Lung microvascular endothelial cell (primary cell): ENCODE results near the gene POGK. TPM values are rescaled to one million over a fixed set of nuclear protein-coding genes. Genes with fewer than 3 reads are reported as not detected.
"Not testable (repeated sequence)": the region's sequence is repeated elsewhere in the genome, so short reads cannot be mapped to it uniquely, and the experiment has no call there.

Experiments used
- DNase-seq, 2 donors: peaks; one replicate each; pipeline versions ENCODE4 v3.0.0 to v3.0.0-alpha.2; 2010; ENCODE audit warnings: low read depth in 2 of 2
- total RNA-seq: library from RNA; depleted of rRNA; stranded (reverse); fragments of >200 nt; gene quantifications from 2 replicates; pipeline ENCODE4 v1.2.1, GENCODE V29; 2014

POGK gene, protein sequence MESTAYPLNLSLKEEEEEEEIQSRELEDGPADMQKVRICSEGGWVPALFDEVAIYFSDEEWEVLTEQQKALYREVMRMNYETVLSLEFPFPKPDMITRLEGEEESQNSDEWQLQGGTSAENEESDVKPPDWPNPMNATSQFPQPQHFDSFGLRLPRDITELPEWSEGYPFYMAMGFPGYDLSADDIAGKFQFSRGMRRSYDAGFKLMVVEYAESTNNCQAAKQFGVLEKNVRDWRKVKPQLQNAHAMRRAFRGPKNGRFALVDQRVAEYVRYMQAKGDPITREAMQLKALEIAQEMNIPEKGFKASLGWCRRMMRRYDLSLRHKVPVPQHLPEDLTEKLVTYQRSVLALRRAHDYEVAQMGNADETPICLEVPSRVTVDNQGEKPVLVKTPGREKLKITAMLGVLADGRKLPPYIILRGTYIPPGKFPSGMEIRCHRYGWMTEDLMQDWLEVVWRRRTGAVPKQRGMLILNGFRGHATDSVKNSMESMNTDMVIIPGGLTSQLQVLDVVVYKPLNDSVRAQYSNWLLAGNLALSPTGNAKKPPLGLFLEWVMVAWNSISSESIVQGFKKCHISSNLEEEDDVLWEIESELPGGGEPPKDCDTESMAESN
- 11.6 and 18.5 TPM in 2 replicates for total RNA-seq

DNA sequence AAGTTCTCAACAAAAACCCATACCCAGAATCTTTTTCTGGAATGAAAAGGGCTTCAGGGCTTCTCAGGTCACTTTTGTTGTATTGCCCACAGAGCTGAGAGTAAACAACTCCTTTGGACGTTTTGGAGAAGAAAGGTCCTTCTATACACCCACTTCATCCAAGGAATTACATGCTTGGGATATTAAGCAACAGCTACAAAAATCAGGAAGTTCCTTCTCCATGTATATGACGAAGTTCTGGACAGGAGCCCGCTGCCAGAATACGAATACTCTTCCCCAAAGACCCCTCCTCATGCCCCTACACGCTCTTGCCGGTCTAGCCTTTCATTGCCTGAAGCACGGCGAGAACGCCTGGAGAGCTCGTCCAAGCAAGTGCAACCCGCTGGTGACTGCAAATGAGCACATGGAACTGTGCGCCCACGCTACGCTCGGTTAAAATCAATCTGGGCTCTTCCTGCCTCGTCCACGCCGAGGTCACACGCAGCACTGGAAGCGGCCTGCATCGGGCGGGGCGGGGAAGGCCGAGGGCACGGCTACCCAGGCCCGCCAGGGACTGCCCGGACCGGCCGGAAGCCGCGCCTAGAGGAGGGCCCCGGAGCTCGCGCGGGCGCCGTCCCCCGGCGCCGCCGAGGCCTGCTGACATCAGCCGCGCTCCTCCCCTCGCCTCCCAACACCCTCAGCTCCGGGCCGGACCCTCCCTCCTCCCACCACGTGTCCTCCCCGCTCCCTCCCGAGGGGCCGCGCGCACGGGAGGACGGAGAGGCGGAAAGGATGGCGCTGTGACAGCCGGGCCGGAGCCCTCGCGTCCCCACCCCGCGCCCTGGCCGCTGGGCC, at the start of gene POGK:
POGK (plus strand) TSS at position 710 of the 834 bp plus-strand sequence. CDS start 1,482 bp downstream, outside the sequence.
- DNase-seq, result peak; percentile 91 to 92

DNA sequence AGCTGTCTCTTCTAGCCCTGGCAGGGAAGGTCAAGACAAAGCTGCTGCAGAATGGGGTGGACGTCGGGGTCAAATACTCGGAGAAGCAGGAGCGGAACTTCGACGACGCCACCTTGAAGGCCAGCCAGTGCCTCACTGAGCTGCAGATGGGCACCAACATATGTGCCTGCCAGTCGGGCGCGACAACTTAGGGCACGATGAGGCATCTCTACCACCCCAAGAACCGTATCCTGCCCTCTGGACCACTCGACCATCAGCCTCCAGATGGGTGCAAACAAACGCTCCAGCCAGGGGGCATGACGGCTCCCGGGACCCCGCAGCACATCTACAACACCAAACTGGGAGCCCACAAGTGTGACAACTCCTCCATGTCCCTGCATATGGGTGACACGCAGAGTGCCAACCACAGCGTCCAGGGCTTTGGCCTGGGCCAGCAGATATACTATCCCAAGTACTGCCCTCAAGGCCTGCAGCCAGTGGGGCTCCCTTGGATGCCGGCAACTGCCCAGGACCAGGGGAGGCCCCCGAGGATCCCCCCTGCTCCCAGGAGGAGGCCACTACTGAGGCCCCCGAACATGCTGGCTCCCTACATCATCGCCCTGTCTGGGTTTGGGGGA, 42.5 kb upstream of the POGK start:
- no peak for DNase-seq

DNA sequence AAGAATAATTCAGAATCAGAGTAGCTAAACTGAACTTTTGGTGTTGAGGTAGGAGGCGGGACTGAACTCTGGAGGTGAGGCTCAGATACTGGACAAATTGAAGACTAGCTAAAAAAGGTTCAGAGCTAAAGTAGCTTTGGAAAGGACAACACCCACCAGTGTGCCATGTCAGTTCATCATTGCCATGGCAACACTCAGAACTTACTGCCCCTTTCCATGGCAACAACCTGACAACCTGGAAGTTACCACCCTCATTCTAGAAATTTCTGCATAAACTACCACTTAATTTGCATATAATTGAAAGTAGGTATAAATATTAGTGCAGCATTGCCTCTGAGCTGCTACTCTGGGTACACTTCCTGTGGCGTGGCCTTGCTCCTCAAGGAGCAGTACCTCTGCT, 30.3 kb upstream of the POGK start:
- no peak for DNase-seq

DNA sequence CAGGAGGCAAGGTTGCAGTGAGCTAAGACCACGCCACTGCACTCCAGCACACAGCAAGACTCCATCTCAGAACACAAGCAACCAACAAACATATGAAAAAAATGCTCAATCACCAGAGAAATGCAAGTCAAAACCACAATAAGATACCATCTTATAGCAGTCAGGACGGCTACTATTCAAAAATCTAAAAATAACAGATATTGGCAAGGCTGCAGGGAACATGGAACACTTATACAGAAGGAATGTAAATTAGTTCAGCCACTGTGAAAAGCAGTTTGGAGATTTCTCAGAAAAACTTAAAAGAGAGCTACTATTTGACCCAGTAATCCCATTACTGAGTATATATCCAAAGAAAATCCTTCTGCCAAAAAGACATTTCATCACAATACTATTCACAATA, 27.6 kb upstream of the POGK start:
- no peak for DNase-seq

DNA sequence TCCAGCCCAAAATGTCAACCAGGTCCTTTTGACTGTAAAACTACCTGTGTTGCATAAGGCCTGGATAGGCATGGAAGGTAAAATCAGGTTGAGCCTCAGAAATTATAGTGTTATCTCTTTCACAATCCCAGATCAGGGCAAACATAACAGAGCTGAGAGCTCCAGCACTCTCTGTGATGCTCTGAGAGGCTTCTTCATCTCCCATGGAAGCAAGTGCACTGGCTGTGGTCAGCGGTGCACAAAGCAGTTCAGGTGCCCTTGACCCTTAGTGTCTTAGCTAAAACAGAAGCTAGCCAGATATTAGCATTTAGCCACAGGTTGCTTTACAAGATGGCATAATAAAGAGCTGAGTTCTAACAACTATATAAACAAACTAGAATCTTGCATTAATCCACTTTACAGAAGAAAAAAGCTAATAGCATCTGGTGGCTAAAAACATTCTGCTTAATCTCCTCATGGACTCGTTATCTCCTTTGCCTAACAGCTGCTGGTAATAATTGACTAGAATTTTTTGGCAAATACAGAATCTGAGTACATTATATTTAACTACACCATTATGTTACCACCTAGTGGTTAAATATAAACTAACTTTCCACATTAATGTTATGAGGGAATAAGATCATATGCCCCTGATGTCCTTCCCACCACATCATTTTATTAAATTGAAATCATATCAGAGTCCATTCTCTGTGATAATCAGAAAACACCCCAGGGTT, 25.6 kb upstream of the POGK start:
- DNase-seq, result no peak

DNA sequence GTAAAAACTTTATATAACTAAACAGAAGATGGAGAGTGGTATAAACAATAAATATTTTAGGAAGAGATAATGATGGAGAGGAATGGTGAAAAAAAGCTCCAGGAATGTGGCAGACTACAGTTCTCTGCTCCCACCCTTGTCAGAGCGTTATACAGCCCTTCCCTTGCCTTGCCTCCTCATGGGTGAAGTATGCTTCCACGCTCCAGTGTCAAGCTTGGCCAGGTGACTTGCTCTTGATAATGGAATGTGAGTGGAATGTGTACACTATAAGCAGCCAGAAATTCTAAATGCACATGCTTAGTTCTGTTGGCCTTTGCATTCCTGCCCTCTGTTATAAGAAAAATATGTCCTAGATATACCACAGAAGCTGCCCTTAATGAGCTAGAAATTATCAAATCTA, 24.7 kb upstream of the POGK start:
- no peak for DNase-seq

DNA sequence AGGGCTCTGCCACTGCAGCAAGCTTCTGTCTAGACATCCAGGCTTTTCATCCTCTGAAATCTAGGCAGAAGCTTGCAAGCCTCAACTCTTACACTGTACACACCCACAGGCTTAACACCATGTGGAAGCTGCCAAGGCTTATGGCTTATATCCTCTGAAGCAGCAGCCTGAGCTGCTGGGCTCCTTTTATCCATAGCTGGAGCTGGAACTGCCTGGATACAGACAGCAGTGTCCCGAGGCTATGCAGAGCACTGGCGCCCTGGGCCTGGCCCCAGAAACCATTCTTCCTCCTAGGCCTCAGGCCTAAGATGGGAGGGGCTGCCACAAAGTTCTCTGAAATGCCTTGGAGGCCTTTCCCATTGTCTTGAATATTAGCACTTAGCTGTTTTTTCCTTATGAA, 19.3 kb upstream of the POGK start:
- DNase-seq, result no peak

DNA sequence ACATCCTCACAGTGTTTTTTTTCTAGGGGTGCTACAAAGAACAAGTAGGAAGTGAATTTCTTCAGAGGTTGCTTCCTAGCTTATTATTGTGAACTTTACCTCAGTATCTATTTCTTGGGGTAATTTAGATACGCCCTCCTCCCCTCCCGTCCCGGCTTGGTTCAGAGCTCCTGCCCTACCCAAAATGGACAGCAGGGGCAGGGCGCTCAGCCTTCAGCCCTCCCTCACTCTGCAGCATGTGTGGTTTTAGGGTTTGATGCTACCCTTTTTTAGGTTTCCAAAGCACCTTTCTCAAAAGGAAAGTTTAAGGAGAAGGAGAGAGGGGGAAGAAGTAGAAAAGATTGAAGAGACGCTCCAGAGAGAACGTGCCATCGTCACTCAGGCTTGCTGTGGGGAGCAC, 16.9 kb upstream of the POGK start:
- DNase-seq, result no peak

DNA sequence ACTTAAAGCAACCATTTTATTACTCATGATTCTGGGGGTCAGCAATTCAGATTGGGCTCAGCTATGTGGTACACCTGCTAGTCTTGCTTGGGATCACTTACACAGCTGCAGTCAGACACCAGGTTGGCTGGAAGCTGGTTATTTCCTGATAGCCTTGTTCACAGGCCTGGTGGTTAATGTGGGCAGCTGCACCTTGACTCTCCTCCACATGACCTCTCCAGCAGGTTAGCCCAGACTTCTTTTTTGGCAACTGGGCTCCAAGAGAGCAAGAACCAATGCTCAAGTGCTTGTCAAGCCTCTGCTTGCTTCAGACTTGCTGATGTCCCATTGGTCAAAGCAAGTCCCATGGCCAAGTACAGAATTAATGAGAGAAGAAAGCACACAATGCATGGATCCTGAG, 11.8 kb upstream of the POGK start:
- no peak for DNase-seq

DNA sequence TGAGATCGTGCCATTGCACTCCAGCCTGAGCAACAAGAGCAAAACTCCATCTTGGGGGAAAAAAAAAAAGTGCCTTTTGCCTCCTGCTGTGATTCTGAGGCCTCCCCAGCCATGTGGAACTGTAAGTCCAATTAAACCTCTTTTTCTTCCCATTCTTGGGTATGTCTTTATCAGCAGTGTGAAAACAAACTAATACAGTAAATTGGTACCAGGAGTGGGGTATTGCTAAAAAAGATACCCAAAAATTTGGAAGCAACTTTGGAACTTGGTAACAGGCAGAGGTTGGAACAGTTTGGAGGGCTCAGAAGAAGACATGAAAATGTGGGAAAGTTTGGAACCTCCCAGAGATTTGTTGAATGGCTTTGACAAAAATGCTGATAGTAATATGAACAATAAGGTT, 9.5 kb upstream of the POGK start:
- DNase-seq, result not testable (repeated sequence)

DNA sequence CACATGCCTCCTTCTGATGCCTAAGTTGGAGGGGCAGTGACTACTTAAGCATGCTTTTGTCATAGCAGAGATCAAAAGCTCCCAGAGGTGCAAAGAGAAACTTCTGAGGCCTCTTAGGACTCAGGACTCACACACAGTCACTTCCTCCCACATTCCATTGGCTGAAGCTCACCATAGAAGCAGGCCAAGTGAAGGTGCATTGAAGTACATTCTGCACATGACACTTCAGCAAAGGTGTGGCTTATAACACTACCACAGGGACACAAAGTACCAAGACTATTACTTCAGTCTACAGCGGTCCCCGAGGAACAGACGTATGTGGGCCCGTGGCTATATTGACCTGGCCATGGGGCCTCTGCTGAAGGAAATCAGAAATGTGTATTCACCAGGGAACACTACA, 2.5 kb upstream of the POGK start:
- peak in 1 of 2 donors; percentile 26 for DNase-seq

DNA sequence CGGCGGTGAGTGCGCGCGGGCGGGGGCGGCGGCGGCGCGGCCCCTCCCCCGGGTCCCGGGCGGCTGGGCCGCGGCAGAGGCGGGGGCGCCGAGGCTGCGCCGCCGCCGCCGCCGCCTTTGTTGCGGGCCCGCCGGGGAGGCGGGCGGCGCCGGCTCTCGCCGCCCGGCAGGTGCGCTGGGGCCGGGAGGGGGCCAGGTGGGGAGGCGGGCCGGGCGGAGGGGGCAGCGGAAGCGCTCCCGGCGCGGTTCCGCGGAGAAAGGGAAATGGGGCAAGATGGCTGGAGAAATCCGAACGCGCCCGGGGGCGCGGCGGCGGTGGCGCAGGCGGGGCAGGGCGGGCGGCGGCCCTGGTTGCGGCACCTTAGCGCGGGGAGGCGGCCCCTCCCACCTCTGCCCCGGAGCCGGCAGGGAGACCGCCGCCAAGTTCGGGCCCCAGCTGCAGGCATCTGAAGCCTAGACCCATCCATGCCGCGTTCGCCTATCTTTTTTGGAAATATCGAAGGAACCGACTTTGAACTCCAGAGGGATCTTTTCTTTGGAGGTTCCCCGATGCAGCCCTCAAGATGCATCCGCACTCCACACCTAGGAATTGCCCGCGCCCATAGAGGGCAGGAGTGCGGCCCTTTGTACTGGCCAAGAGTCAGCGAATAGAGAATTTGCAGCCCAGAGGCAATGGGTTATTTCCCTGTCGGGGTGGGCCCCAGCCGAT, 479 bp downstream of the POGK start:
- peak; percentile 31 to 33 for DNase-seq

DNA sequence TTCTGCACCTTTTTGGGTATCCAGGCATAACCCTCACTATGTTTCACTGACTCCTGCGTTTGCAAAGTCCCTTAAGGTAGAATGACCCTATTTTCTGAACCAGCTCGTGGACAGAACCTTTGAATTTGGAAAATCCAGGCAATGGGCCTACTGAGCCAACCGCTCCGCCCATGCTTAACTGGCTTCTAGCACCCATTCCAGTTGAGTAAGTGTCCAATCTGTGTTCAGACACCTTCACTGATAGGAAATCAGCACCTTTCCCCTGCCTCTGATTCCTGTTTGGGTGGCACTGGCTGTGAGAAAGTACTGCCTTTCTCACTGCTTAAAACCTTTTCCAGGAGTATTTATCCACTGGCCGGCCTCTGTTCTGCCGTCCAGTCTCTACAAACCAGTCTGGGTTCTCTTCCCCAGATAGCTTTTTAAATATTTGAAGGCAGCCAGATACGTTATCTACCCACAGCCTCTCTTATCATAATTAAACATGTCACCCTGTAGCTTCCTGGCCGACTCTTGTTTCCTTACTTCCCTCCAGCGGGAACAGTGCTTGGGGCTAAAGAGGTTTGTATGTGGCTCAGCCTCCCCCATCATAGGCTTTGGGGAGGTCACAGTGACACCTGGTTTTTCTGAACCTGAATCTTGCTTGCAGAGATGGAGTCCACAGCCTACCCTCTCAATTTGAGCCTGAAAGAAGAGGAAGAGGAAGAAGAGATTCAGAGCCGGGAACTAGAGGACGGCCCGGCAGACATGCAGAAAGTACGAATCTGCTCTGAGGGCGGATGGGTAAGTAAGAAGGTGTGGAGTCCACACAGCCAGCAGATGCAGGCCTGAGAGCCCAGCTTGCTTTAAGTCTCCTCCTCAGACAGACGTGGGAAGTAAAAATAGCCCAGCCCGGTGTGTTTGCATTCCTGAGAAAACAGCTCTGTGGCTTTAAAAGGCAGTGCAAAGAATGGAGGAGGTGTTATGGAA, 1.3 kb downstream of the POGK start:
- DNase-seq, result peak; percentile 10 to 14

DNA sequence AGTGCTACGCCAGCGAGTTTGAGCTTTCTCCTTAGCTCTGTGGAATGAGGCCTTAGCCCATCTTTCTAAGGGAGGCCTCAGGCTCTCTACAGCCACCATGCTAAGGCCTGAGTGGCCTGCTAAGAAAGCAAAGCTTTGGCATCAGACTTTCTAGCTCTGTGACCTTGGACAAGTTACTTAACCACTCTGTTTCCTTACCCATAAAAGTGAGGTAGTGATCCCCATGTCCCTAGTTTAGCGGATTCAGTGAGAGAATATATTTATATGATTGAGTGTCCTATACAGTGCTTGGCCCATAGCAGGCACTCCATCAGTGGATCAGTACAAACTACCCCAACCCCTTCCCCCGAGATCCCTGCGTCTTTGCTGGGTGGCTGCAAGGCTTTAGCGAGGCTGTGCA, 4.0 kb downstream of the POGK start:
- DNase-seq, result no peak

DNA sequence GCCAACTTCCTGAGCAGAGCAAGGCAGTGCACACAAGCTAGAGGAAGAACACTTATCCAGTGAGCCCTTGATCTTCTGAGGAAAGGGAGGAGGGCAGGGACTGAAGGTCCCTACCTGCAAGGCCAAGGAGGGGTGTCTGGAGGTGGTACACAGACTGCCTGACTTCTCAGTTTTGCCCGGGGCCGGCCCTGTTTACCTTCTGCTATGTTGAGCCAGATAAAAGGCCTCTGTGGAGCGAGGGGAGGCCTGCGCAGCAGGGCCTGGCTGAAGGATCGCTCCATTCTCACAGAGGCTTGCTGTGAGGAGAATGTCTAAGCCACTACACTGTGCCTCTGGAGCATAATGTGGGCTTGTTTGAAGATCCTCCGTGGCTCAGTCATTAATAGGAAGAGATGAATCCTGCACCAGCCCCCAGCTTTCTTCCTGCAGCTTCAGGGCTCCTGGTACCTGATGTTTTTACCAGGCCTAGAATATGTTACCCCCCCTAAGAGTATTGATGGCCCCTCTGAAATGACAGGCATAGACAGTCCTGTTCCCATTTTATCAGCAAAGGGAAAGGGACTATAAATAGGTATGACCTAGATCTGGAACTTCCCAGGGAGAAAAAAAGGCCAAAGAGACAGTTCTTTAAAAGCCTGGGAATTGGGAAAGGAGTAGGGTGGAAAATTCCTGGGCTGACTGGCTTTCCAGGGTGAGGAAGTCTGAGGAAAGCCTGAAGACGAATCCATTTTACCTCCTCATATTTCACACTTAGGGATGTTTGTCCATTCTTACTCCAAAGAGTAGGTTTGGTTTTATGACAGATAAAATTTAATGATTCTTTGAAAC, 4.7 kb downstream of the POGK start:
- DNase-seq, result peak; percentile 8 to 33

DNA sequence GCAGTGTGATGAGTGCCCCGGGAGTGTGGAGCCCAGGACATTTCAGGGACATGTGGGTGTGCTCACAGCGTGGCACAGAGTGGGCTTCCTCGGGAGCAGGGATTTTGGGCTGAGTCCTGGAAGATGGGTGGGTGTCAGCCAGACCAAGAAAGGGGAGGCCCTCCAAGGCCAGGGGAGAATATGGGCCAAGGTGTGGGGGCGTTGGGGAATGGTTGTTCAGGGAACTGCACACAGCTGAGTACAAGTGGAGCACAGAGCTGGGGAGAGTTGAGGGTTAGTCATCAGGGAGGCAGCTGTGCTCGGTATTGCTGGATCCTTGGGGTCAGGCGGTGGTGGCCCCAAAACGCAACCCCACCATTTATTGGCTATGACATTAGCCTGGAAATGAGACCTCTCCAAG, 5.5 kb downstream of the POGK start:
- no peak for DNase-seq

DNA sequence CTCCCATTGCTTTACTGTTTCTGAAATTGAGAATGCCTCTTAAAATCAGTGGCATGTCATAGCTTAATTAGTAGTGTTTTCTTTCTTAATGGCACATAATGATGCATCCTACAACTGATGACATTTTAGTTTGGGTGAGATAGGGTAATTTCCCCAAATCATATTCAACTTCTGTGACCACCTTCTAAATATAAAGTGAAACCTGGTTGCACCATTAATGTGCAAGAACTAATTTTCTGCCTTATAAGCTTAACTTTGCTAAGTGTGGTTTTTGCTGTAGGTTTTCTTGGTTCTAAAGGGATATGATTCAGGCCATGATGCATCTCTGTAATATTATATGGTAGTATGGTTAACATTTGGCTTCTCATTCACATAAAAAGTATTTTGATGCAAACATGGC, 8.9 kb downstream of the POGK start:
- no peak for DNase-seq

DNA sequence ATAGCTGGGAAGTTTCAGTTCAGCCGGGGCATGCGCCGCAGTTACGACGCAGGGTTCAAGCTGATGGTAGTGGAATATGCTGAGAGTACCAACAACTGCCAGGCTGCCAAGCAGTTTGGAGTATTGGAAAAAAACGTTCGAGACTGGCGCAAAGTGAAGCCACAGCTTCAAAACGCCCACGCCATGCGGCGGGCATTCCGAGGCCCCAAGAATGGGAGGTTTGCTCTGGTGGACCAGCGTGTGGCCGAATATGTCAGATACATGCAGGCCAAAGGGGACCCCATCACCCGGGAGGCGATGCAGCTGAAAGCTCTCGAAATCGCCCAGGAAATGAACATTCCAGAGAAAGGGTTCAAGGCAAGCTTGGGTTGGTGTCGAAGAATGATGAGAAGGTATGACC, 9.9 kb downstream of the POGK start:
- DNase-seq, result no peak

DNA sequence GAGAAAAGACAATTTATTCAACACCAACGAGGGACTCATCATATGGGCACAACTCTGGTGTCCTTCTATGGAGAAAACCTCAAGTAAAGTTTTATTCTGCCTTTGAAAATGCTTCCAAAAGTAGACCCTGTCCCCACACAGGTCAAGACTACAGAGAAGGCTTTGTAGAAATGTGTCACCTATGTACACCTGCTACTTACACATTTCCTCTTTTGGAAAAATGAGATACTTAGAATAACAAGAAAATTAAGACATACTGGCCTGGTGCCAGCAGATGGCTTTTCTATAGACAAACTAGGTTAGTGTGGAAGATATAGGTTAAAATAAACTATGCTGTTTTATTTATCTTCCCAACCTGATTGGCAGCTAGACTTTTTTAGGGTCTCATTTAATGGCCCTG, 13.6 kb downstream of the POGK start:
- no peak for DNase-seq
